GM21825 (cell line): ENCODE results near the gene TMEM52.

Experiments used
- ATAC-seq: cut with Tn5 transposase; IDR thresholded peaks from one replicate; pipeline ENCODE4 v1.9.1; 2021; ENCODE audit warnings: mild to moderate bottlenecking, moderate library complexity; ENCODE audit not compliant: unreplicated experiment

Gene TMEM52

DNA sequence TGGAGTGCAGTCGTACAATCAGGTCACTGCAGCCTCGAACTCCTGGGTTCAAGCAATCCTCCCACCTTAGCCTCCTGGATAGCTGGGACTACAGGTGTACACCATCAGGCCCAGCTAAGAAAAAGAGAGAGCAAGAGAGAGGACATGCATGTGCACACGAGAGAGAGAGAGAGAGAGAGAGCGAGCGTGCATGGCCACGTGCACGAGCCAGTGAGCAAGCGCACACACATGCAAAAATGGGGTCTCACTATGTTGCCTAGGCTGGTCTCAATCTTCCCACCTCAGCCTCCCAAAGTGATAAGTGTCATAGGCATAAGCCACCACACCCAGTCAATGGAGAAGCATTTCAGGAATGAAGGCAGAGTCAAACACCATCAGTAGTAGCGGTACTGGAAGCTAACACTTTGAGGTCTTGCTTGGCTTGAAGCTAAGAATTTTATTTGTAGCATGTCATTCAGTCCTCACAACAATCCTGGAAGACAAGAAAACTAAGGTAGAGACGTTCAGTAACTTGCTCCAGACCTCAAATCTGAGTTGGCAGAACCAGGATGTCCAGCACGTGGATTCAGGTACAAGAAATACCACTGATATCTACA lies 42.6 kb downstream of the TMEM52 start:
- no peak for ATAC-seq

DNA sequence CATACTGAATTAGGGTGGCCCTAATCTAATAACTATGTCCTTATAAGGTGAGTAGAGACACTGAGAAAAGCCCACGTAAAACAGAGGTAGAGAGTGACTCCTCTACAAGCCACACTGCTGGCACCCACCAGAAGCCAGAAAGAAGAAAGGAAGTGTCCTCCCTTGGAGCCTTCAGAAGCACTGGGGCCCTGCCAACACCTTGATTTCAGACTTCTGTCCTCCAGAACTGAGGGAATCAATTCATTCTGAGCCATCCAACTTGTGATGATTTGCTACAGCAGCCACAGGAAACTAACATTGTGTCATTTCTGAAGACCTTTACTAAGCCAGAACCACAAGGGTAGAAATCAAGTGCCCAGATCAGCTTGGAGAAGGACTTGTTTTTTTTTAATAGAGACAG lies 43.1 kb downstream of the TMEM52 start:
- no peak for ATAC-seq

DNA sequence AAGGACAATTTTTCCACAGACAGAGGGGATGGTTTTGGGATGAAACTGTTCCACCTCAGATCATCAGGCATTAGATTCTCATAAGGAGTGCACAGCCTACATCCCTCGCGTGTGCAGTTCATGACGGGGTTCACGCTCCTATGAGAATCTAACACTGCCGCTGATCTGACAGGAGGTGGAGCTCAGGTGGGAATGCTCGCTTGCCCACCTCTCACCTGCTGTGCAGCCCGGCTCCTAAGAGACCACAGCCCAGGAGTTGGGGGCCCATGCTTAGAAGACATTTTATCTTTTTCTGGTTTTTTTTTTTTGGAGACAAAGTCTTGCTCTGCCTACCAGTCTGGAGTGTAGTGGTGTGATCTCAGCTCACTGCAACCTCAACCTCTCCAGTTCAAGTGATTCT lies 44.2 kb downstream of the TMEM52 start:
- ATAC-seq, result no peak

GRCh38 chr1:1873186-1873585 lies 45.9 kb downstream of the TMEM52 start:
- ATAC-seq, result no peak

- ATAC-seq, result no peak
Measured at GRCh38 chr1:1872329-1872994, 46.6 kb downstream of the TMEM52 start.

DNA sequence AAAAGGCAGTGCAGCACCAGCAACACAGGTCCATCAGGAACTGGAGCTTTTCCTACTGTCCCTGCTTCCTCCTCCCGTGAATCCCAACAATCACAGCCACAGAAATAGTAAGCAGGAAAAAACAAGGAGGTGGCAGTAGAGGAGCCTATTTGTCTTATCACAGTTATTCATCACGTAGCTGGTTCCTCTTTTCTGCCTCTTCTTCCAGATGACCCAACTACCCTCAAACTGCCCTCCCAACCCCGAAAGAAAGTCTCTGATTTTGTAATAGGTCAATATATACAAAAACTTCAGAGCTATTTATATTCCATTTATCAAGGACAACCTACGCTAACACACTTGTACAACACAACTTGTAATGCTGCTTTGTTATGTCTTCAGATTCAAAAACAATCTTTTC lies 49.6 kb downstream of the TMEM52 start:
- ATAC-seq, result no peak
